ENCODE results near the gene AOPEP. TPM values are rescaled to one million over a fixed set of nuclear protein-coding genes. Genes with fewer than 3 reads are reported as not detected.

The AOPEP gene
- total and polyA plus RNA-seq, 2 of the 13 experiments (the other 11 are each of a cell fraction or from before 2014, with no cell fraction given), result 22.2 to 41.6 TPM

DNA sequence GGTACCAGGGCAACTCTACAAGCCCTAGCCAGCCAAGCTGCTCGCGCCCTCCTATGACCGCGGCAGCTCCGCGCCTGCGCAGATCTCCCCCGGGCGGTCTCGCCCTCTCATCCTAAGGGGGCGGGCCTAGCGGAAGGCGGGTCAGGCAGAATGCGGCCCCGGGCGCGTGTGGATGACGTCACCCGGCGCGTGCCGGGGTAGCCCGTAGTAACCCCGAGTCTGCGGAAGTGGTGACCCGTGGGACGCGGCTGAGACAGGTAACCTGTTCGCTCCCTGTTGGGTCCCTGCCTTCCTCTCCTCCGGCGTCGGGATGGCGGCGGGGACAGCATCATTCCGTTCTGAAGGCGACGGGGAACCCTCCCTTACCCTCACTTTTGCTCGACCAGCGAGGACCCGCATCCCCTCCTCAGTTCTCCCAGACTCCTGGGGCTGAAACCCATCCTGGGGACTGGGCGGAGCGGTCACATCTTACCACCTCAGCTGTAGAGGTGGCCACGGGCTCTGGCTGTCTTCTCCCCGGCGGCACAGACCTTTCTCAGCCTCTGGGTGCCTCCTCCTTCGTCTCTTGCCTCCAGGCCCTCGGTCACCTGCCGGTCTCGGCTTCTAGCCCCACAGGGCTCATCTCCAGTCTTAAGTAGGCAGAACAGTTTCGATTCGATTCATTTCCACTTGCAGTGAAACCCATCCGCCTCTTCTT, at the start of gene AOPEP (continued):
- peak; percentile 68; the same call in 1 of the 2 replicates for TF ChIP-seq ESRRA (CRISPR knock-in tag; IDR thresholded peaks at IDR 0.05; ENCODE audit: low read depth)
- peak; percentile 71 to 92 for TF ChIP-seq POLR2A (IDR thresholded peaks at IDR 0.05; ENCODE audit: insufficient read depth in 1 of 2, low read depth in 2 of 2, low read length in 2 of 2)
- TF ChIP-seq, protein P1, sequence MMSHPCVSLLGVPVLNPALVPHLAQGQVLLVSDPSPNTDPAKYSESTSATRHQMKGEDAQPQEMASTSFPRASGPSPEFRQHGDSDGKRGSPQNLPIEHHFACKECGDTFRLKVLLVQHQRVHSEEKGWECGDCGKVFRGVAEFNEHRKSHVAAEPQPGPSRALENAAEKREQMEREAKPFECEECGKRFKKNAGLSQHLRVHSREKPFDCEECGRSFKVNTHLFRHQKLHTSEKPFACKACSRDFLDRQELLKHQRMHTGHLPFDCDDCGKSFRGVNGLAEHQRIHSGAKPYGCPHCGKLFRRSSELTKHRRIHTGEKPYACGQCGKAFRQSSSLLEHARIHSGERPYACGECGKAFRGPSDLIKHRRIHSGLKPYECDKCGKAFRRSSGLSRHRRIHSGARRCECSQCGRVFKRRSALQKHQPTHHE (CRISPR knock-in tag; IDR thresholded peaks at IDR 0.05; ENCODE audit: borderline replicate concordance), result peak; percentile 82; the same call in 1 of the 2 replicates
- TF ChIP-seq, protein P2, sequence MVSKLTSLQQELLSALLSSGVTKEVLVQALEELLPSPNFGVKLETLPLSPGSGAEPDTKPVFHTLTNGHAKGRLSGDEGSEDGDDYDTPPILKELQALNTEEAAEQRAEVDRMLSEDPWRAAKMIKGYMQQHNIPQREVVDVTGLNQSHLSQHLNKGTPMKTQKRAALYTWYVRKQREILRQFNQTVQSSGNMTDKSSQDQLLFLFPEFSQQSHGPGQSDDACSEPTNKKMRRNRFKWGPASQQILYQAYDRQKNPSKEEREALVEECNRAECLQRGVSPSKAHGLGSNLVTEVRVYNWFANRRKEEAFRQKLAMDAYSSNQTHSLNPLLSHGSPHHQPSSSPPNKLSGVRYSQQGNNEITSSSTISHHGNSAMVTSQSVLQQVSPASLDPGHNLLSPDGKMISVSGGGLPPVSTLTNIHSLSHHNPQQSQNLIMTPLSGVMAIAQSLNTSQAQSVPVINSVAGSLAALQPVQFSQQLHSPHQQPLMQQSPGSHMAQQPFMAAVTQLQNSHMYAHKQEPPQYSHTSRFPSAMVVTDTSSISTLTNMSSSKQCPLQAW (CRISPR knock-in tag; IDR thresholded peaks at IDR 0.05), result peak; percentile 84
- TF ChIP-seq, protein P3, sequence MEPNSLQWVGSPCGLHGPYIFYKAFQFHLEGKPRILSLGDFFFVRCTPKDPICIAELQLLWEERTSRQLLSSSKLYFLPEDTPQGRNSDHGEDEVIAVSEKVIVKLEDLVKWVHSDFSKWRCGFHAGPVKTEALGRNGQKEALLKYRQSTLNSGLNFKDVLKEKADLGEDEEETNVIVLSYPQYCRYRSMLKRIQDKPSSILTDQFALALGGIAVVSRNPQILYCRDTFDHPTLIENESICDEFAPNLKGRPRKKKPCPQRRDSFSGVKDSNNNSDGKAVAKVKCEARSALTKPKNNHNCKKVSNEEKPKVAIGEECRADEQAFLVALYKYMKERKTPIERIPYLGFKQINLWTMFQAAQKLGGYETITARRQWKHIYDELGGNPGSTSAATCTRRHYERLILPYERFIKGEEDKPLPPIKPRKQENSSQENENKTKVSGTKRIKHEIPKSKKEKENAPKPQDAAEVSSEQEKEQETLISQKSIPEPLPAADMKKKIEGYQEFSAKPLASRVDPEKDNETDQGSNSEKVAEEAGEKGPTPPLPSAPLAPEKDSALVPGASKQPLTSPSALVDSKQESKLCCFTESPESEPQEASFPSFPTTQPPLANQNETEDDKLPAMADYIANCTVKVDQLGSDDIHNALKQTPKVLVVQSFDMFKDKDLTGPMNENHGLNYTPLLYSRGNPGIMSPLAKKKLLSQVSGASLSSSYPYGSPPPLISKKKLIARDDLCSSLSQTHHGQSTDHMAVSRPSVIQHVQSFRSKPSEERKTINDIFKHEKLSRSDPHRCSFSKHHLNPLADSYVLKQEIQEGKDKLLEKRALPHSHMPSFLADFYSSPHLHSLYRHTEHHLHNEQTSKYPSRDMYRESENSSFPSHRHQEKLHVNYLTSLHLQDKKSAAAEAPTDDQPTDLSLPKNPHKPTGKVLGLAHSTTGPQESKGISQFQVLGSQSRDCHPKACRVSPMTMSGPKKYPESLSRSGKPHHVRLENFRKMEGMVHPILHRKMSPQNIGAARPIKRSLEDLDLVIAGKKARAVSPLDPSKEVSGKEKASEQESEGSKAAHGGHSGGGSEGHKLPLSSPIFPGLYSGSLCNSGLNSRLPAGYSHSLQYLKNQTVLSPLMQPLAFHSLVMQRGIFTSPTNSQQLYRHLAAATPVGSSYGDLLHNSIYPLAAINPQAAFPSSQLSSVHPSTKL (CRISPR knock-in tag; IDR thresholded peaks at IDR 0.05), result peak; percentile 68; the same call in 1 of the 2 replicates
- peak; percentile 74; the same call in 1 of the 2 replicates for TF ChIP-seq NRL (CRISPR knock-in tag; IDR thresholded peaks at IDR 0.05; ENCODE audit: borderline replicate concordance)
- no peak for TF ChIP-seq RARG (CRISPR knock-in tag; IDR thresholded peaks at IDR 0.05; ENCODE audit: low read depth)
- peak; percentile 80 for TF ChIP-seq RFX5 (IDR thresholded peaks at IDR 0.05; ENCODE audit: low read depth, low read length)
- TF ChIP-seq ZNF430 (CRISPR knock-in tag; IDR thresholded peaks at IDR 0.05), result 0 out of 2 replicates have a peak, but pooled peaks have one; percentile 11
- TF ChIP-seq ZNF615 (CRISPR knock-in tag; IDR thresholded peaks at IDR 0.05; ENCODE audit: borderline replicate concordance), result no peak
- TF ChIP-seq, protein P4, sequence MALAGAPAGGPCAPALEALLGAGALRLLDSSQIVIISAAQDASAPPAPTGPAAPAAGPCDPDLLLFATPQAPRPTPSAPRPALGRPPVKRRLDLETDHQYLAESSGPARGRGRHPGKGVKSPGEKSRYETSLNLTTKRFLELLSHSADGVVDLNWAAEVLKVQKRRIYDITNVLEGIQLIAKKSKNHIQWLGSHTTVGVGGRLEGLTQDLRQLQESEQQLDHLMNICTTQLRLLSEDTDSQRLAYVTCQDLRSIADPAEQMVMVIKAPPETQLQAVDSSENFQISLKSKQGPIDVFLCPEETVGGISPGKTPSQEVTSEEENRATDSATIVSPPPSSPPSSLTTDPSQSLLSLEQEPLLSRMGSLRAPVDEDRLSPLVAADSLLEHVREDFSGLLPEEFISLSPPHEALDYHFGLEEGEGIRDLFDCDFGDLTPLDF (CRISPR knock-in tag; IDR thresholded peaks at IDR 0.05), result peak; percentile 90
- TF ChIP-seq, protein P5, sequence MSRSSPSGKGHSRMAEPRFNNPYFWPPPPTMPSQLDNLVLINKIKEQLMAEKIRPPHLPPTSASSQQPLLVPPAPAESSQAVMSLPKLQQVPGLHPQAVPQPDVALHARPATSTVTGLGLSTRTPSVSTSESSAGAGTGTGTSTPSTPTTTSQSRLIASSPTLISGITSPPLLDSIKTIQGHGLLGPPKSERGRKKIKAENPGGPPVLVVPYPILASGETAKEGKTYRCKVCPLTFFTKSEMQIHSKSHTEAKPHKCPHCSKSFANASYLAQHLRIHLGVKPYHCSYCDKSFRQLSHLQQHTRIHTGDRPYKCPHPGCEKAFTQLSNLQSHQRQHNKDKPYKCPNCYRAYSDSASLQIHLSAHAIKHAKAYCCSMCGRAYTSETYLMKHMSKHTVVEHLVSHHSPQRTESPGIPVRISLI (CRISPR knock-in tag; IDR thresholded peaks at IDR 0.05; ENCODE audit: borderline replicate concordance), result no peak
- no peak for TF ChIP-seq NONO (IDR thresholded peaks at IDR 0.05)
- no peak for TF ChIP-seq NONO (CRISPR knock-in tag; conservative IDR thresholded peaks at IDR 0.05)
- TF ChIP-seq ZNF605 (CRISPR knock-in tag; IDR thresholded peaks at IDR 0.05), result no peak
- TF ChIP-seq RXRB (CRISPR knock-in tag; IDR thresholded peaks at IDR 0.05; ENCODE audit: borderline replicate concordance), result peak; percentile 78
- peak; percentile 48; the same call in 1 of the 2 replicates for TF ChIP-seq ZNF124 (CRISPR knock-in tag; IDR thresholded peaks at IDR 0.05)
- TF ChIP-seq ELF3 (CRISPR knock-in tag; IDR thresholded peaks at IDR 0.05), result peak; percentile 83
- TF ChIP-seq XBP1 (CRISPR knock-in tag; IDR thresholded peaks at IDR 0.05), result 0 out of 2 replicates have a peak, but pooled peaks have one; percentile 71
